ENCODE results near the gene GPR55.

The GPR55 gene

DNA sequence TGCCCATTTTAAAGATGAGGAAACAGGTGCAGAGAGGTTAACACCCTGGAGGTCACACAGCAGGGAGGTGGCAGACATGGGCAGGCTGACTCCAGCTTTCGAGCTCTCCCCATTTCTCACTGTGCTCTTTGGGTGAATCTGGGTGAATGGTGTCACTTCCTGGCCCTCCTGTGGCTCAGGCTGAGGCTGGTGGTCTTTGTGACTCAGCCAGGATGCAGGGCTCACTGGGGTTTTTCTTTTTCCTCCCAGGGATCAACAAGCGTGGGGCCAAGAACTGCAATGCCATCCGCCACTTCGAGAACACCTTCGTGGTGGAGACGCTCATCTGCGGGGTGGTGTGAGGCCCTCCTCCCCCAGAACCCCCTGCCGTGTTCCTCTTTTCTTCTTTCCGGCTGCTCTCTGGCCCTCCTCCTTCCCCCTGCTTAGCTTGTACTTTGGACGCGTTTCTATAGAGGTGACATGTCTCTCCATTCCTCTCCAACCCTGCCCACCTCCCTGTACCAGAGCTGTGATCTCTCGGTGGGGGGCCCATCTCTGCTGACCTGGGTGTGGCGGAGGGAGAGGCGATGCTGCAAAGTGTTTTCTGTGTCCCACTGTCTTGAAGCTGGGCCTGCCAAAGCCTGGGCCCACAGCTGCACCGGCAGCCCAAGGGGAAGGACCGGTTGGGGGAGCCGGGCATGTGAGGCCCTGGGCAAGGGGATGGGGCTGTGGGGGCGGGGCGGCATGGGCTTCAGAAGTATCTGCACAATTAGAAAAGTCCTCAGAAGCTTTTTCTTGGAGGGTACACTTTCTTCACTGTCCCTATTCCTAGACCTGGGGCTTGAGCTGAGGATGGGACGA, 47.1 kb downstream of the GPR55 start:
- no peak for DNase-seq

DNA sequence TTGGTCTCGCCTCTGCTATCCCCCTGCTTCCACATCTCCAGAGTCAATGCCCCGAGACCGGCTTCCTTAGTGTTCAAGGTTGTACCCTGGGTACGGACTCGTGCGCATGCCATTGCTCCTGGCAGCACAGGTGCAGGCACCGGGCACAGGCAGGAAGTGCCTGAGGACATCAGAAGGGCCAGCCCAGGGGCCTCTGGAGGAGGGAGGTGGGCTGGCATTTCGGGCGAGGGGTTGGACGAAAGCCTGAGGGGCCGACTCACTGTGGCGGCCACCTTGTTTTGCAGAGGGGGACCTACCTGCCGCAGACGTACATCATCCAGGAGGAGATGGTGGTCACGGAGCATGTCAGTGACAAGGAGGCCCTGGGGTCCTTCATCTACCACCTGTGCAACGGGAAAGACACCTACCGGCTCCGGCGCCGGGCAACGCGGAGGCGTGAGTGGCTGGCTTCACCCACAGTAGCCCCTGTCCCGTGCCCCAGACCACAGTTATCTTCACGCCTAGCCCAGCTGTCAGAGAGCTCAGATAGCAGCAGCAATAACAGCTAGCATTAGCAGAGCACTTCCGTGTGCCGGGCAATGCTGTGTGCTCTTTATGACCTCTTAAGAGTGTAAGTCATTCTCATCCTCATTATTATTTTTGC, 47.8 kb downstream of the GPR55 start:
- no peak for DNase-seq

DNA sequence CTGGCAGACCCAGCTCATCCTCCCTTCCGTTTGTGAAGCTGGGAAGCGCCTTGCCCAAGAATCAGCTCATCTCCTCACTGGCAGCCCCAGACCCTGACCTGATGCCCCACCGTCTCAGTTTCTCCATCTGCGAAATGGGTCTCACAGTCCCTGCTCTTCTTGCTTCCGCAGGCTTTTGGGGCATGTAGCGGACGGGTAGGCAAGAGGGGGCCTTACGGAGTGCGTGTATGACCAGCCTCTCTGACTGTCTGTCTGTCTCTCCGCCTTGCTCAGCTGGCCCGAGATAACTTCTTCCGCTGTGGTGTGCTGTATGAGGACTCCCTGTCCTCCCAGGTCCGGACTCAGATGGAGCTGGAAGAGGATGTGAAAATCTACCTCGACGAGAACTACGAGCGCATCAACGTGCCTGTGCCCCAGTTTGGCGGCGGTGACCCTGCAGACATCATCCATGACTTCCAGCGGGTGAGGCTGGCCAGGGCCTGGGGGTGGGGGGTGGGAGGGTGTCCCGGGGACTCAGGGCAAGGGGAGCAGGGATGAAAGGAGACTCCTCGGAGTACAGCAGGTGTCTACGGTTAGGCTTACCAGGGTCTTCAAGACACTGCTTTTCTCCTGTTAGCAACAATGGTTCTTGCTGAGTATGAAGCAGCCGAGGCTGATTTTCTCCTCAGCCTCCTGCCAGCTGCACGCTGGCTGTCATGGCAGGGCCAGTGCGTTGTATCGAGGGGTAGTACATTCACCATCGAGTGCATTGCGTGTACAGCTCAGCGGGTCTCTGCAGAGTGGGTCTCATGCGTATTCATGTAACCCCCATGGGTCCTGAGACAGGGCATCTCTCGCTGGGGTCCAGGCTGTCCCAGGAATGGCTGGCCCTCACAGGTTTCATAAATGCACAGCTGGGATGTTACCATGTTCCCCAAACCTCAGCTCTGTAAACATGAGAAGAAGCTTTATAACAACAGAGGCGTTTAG, 49.4 kb downstream of the GPR55 start:
- no peak for DNase-seq

DNA sequence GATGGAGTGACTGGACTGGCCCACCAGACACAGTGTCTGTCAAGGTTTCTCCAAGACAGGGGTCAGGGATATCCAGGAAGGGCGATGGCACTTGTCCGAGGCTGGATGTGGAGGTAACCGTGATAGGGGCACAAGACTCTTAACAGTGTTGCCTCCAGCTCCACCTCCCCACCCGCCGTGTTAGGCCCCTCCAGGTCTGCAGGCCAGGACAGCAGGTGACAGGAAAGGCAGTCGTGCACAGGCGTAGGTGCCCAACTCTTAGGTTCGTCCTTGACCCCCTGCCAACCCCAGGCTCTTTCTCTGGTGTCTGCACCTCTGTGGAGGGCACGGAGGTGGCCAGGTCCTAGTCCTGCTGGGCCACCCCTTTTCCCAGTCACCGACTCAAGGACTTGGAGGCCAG, 50.2 kb downstream of the GPR55 start:
- DNase-seq, result no peak

DNA sequence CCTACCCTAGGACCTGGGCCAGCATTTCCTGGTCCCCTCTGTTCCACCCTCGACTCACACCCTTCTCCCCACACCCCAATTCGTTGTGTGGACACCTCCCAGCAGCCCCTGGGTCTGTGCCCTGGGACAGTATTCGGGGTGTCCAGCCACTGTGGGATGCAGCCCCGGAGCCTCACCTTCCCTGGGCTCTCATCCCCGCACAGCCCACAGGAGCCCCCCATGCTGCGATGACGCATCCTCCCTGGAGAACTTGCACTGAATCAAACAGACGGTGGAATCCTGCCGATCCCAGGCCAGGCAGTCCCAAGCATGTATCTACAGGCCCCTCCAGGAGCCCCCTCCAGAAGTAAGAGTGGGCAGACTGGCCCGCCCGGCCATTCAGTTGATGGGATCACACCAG, 50.6 kb downstream of the GPR55 start:
- no peak for DNase-seq

DNA sequence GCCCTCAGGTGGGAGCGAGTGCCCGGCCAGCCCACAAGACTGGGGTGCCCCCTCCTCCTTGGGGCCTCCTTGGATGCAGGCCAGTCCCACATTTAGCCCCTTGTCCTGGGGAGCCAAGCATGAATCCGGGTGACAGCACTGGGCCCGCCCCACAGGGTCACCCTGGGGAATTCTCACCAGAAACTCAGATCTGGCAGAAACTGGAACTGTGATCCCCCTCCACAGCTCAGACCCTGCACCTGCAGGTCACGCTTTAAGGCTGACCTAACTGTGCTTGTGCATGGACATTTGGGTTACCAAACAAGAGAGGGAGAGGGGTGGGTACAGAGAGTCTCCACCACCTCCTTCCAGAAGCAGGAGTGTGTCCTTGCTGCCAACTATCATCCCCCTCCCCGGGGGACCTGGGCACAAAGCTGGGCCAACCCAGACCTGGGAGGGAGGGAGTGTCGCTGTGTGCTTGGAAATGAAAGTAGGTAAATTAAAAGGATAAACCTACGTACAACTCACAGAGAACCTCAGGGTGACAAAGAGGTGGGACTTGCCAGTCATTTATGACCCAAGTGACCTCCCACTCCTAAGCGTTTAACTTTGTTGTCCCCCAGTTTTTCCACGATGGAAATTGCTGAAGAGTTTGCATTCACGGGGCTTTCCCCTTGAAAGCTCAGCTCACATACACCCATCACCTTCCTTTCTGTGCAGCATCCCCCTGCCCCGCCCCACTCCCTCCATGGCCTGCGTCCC, 51.2 kb downstream of the GPR55 start:
- DNase-seq, result no peak

DNA sequence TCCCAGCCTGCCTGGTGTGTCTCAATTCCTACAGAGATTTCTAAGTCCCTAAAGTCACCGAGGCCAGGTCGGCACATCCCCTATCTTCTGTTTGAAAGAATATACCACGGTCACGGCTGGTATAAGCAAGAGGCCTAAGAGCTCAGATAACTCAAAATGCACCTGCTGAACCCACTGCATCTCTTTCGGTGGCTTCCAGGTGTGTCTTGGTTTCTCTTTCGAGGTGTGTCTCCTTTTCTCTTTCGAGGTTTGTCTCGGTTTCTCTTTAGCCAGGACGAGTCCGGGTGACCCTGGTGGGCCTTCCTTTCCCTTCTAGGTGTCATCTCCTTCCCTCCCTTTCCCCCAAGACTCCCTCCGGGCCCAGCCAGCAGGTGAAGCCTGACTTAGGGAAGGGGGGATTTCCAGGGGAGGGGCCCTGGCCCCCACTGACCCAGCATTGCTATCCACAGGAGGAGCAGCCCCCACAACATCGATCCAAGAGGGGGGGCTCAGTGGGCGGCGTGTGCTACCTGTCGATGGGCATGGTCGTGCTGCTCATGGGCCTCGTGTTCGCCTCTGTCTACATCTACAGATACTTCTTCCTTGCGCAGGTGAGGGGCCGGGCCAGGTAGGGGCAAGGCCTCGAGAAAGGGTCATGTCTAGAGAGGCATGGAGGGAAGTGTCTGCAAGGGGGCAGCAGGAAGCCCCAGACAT, 51.9 kb downstream of the GPR55 start:
- DNase-seq, result no peak

DNA sequence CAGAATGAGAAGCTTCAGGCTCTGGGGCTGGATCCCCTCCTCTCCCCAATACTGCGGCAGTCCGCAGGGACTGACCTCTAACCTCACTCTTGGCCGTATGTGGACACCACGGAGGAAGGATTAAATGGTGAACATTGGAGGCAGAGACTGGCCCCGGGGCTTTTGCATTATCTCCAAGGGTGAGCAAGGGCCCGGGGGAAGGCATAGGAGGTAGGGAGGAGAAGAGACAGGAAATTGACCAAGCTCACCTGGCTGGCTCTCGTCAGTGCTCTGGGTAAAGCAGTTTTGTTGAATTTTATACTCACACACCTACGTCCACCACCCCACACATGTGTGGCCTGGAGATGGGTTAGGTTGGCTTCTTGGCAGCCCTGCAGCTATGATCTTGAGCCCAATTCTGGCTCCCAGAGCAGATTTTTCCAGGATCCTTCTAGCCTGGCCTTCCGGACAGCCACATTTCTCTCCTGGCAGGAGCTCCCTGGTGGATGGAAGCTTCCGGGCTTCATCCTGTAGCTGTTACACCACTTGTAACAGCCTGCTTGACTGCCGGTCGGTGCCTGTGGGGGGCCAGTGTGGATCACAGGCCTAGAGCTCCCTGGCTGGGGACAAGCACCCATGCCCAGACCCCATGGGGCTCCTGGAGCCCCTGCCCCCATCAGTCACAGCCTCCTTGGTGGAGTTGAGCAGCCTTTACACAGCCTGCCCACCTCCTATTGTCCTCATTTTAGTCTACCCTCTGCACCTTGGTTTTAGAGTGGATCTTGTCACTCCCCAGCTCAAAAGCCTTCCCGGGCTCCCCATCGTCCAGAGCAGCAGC, 52.7 kb downstream of the GPR55 start:
- no peak for DNase-seq

DNA sequence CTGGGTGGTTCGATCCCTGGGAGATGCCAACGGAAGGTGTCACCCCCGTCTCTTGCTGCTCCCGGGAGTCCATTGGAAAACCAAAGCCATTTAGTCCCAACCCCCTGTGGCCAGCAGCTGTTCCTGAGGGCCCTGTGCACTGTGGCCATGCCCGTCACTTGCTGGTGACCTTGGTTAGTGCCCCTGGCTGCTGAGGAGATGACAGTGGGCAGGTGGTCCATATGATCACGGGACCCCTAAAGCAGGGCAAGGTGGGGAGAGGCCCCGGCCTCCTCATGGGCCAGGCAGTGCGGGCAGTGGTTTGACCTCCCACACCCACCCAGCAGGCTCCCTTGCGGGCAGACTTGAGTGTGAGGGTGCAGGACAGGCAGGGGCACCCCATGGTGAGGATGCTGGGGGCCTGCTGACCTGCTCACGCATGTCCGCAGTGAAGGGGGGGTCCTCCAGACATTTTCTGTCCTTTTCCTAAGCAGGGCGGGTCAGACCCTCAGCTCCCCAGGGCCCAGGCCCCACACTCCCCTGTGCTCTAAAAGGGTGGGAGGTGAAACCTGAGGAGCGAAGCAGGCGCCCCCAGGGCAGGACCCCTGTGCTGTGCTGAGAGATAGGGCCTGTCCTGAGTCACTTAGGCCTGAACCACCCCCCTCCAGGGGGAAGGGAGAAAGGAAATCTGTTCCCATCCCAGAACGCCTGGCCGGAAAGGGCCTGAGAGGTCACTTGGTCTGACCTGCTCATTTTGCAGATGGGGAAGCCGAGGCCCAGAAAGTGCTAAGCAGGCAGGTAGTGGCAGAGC, 53.5 kb downstream of the GPR55 start:
- no peak for DNase-seq

DNA sequence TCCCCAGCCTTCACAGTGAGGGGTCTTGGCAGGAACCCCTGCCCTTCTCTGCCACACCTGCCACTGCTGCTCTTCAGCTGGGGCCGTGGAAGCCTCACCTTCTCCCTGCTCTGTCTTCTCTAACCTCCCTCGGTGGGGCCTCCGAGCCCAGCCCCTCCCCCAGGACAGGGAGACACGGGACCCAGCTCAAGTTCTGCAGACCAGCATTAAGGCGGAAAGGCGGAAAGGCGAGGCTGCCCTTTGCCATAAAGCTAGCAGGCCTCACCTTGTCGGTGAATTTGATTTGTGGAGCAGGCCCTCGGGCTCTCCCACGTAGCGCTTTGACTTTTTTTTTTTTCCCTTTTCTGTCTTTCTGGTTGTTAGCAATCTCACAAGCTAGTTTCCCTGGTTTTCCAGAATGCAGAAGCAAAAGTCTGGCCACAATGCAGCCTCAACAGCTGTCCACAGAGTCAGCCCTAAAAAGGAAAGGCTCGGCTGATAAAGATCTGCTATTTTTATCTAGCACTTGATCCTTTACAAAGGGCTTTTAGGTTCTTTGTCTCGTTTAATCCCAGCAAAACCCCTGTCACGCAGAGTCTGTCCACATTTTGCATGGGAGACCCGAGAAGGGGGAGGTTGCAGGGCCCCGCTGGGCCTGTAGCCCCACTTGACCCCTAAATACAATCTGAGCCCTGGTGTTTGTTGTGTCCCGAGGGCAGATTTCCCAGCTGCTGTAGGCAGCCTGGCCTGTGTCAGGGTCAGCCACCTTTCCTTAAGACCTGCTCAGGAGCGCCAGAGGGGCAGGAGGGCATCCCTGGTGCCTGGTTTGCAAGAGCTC, 54.3 kb downstream of the GPR55 start:
- no peak for DNase-seq

DNA sequence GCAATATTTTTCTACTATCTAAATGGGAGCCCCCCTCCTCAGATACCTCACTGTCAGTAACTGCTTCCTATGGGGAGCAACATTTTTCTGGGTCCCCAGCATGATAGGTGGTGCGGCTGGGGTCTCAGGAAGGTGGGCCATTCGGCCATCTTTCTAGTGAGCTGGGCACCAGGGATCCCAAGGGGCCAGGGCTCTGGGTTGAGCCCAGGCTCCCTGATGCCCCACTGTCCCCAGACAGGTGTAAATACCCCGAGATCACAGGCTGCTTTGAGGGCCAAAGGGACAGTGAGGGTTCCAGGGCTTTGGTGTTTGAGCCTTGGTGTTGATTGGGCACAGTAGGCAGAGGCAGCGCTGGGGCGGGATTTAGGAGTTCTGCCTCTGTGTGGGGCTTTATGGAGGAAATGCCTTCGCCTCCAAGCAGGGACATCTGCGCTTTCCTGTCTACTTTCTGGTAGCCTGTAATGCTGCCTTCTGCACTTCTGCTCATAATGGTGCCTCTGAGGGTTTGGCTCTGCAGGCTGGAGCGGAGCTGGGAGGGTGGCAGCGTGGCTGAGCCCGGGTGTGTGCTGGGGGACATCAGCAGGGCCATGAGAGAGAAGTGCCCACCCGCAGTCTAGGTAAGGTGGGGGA, 55.0 kb downstream of the GPR55 start:
- no peak for DNase-seq

DNA sequence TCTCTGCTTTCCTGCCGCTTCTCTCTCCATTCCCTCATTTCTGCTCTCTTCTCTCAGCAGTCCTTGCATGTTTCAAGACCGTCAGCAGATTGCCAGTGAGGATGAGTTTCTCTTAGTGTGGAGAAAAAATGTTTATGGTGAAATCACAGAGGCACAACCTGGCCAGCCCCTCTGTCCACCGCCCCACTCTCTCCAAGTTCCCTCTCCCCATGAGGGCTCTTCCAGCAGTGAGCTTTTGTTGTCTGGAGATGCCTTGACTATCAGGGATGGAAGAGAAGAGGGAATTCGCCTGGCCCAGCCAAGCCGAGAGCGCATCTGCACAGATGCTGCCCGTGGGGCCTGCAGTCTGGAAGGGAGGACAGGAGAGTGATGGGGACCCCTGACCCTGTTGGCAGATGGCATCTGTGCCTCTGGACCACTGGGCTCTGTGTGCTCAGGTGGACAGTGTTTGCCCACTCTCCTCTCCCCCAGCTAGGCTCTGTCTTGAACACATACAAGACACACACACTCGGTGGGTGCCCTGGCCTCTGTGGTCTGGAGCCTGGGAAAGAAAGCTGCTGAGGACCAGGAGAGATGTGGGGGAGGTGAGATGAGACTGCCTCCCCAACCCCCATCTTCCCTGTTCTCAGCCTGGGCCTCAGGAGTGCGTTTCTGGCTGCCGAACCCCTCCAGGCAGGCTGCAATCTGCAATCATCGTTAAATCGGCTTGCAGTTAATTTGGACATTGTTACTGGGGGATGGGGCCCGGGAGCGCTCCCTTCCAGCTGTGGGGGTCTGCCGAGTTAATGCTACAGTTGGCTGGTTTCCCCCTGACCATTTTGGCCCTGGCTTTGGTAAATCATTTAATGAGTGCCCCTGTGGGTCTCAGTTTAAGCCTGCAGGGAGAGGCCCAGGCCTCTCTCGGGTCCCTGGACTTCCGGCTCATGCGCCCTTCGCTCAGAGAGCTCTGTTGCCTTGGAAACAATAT, 55.8 kb downstream of the GPR55 start:
- no peak for DNase-seq

DNA sequence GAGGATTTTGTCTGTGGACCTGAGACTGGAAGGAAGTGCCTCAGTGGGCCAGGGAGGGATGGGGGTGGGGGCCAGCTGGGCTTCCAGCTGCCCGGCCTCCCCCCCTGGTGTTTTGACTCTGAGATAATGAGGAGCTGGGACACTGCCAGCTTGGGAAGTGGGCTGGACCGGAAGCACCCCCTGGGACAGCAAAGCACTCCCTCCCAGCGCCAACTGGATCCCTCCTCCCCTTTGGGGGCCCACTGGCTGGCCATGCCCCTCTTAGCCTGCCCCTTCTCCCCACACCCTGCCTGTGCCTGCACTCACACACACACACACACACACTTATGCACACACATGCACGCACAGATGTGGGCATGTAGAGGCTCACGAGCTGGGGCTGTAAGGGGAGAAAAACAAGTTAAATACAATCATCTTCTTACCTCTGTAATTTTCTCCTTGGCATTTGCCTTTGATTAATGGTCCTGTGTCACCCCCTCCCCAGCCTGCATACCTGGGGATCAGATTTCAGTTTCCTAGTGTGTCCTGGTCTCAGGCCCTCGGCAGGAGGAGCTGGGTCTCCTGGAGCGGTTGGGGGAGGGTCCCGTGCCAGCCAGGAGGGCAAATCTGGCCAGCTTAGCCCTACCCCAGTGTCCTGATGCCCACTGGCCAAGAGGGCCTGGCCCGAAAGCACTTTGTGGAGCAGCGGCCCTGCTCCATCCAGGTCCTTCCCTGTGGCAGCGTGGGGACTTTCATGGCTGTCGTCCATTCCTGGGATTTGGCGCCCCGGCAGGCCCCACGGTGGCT, 56.7 kb downstream of the GPR55 start:
- DNase-seq, result no peak

DNA sequence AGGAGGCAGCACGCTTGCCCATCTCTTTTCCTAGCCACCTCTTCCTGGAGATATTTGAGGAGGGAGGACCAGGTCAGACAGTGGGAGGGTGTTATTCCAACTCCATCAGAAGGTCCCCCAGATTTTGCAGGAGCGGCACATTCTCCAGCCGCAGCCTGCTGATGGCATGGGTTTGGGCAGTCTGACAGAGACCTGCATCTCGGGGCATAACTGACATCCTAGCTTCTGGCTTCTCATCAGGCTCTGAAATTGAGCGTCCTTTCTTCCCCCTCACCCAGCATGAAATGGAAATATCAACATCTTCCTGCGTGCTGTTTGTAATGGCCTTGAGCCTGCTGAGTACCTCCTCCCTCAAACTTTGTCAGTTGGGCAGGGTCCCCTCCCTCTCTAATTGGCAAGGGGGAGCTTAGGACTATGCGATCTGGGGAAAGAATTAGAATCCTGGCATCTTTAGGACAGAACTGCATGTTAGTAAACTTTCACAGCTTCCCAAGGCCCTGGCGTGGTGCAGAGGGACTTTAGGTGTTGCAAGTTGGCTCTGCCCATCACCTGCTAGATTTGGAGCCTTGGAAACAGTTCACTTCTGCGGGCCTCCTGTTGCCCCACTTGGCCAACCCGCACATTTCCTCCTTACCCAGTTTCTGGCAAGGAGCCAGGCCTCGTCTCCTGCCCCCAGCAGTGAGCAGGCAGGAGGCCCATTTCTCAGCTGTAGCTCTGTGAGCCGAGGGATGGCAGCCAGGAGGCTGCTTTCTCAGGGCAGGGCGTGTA, 58.1 kb downstream of the GPR55 start:
- DNase-seq, result no peak

DNA sequence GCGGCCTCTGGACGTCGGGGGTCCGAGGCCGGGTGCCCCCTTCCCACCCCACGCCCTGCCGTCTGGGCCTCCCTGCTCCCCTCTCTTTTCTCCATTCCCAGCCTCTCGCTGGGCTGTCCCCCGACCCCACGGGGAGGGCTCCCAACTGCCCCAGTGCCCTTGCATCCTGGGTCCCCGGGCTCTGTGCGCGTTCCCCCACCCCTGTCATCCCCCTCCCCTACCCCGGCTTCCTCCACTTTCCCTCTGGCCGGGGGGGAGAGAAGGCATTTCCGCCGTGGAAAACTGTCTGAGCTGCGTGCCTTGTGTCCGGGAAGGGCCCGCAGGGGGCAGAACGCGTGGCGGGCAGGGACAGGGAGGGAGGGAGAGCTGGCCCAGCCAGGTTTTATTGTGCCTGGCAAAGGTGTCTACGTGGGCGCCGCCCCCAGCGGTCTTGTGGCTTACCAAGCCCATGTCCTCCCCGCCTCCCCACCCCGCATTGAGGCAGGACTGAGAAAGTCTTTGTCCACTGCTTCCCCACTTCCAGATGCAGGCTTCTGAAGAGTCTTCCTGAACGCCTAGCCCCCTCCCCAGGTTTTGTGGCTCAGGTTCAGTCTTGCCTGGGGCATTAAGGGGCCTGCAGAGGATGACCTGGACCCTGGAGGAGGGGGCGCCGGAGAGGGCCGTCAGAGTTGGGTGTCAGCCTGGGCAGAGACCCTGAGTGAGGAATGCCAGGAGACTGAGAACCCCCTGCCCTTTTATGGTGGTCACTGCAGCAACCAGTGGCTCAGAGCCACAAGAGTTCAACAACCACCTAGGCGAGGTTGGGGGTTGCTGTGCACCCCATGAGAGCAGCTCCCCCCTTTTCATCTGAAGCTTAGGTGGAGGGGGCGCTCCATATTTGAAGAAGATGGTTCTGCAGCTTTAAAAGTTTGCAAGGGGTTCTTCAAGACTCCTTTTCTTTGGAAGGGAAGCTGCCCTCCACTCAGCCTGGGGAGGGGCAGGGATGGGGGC, 59.0 kb downstream of the GPR55 start:
- peak; percentile 73 for DNase-seq
